Posterior cingulate gyrus (tissue), 11 donors: ENCODE data around the gene PRKAG2.

Source experiments
- DNase-seq, 10 donors: peaks; one replicate each; pipeline versions ENCODE4 v3.0.0 to v3.0.0-alpha.2; 2020 to 2021; ENCODE audit warnings: mixed read lengths in 3 of 10
- intact Hi-C: fragments of 100-400 bp; cut with DNase I; formaldehyde crosslinking; loops from one replicate; pipeline ENCODE4 v1.15.1; 2023

PRKAG2 gene

GRCh38 chr7:151572136-151572535 is 304.8 kb downstream of the PRKAG2 start:
- DNase-seq = no peak
- intact Hi-C loops = loop anchor here (5.0 kb wide), 1 partner anchor 185 kb away; no protein-coding TSS in a partner anchor

DNA sequence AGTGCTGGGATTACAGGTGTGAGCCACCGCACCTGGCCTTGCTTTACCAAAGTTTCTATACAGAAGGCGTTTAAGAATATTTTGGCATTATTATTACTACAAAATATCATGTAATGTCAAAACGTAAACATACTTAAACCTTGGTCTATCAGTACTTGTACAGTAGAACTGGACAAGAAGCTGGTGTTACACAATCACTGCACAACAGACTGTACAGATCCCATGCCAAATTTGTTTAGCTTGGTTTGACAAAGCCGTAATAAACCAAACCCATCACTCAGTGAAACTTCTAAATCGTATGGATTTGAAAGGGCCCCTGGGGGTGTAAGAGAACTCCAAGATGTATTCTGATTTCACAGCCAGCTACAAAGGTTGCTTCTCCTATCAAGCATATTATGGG is 305.4 kb downstream of the PRKAG2 start:
- no peak for DNase-seq
- intact Hi-C loops = loop anchor here (5.0 kb wide), 1 partner anchor 186 kb away; no protein-coding TSS in a partner anchor

GRCh38 chr7:151570366-151570915 is 306.5 kb downstream of the PRKAG2 start:
- no peak for DNase-seq
- intact Hi-C loops = loop anchor here (5.0 kb wide), 1 partner anchor 187 kb away; no protein-coding TSS in a partner anchor

- DNase-seq = no peak
- intact Hi-C loops = no loop called here
These were observed 307.7 kb downstream of the PRKAG2 start for GRCh38 chr7:151568956-151569940.

DNA sequence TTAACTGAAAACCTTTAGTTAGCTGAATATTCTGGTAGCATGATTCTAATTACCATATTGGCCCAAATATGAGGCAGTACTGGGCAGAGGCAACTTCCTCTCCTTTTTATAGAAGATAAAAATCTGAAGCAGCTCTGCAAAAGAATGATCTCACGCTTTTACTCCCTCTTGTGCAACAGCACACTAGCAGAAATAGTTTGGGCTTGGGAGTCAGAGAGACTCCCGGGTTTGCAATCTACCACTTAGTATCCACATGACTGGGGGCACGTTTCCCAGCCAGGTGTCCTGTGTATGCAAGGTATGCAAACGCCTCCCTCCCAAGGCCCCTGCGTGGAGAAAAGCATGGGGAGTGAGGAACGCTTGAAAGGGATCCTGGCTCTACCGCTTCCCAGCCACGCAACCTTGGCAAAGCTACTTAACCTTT is 310.0 kb downstream of the PRKAG2 start:
- intact Hi-C loops = no loop called here
- no peak for DNase-seq

GRCh38 chr7:151565541-151565940 is 311.4 kb downstream of the PRKAG2 start:
- intact Hi-C loops = no loop called here
- DNase-seq = no peak

GRCh38 chr7:151560243-151560642 is 316.7 kb downstream of the PRKAG2 start:
- DNase-seq = no peak
- intact Hi-C loops = no loop called here

GRCh38 chr7:151559557-151560183 is 317.2 kb downstream of the PRKAG2 start:
- no peak for DNase-seq
- intact Hi-C loops = no loop called here

GRCh38 chr7:151558575-151558974 is 318.3 kb downstream of the PRKAG2 start:
- intact Hi-C loops = no loop called here
- no peak for DNase-seq

DNA sequence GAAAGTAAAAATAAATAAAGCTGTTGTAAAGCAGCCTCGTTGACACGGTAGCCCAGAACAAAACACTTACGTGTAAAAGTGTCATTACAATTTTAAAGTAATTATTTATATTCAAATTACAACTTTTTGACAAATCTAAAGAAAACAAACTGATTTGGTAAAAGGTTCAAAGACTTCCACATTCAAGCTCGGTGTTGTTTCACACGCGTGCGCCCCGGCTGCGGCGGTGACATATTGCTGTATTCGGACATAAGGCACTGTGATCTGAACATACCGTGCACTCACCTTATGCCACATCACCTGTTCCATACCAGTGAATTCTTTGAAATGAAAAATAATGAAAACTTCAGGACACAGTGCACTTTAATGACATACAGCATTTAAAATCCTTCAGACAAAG is 320.3 kb downstream of the PRKAG2 start:
- intact Hi-C loops = no loop called here
- DNase-seq = no peak

GRCh38 chr7:151553356-151553755 is 323.6 kb downstream of the PRKAG2 start:
- no peak for DNase-seq
- intact Hi-C loops = no loop called here

- intact Hi-C loops = no loop called here
- no peak for DNase-seq
These were observed 324.4 kb downstream of the PRKAG2 start for GRCh38 chr7:151552352-151553028.

DNA sequence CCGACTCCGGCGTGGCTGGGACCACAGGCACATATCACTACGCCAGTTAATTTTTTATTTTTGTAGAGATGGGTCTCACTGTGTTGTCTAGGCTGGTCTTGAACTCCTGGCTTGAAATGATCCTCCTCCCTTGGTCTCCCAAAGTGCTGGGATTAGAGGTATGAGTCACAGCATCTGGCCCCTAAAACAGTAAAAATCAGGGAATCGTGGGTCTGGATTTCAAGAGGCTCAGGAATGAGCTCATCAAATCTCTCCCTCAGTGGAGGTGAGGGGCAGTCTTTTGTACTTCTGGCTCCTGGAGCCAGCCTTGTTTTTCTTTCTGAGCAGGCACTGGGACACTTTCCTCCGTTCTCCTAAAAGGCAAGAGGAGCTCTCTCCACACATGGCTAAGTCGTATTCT is 325.1 kb downstream of the PRKAG2 start:
- intact Hi-C loops = no loop called here

GRCh38 chr7:151550656-151551286 is 326.1 kb downstream of the PRKAG2 start:
- intact Hi-C loops = no loop called here
- DNase-seq = no peak

More for the DNA sequence above, 325.1 kb downstream of the PRKAG2 start:
- DNase-seq = no peak

GRCh38 chr7:151549644-151550043 is 327.3 kb downstream of the PRKAG2 start:
- intact Hi-C loops = no loop called here
- DNase-seq = no peak

DNA sequence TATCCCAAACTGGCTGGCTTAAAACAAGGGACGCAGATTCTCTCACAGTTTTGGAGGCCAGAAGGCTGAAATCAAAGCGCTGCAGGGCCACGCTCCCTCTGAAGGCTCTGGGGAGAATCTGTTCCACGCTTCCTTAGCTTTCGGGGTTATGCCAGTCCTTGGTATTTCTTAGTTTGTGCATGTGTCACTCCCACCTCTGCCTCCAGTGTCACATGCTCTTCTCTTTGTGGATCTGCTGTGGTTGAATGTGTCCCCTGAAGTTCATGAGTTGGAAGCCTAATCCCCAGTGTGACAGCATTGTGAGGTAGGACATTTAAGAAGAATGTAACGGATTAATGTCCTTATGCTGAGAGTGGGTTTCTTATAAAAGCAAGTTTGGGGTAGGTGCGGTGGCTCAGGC is 327.8 kb downstream of the PRKAG2 start:
- intact Hi-C loops = no loop called here
- no peak for DNase-seq

- DNase-seq = no peak
- intact Hi-C loops = no loop called here
These were observed 332.7 kb downstream of the PRKAG2 start for GRCh38 chr7:151544183-151544582.

DNA sequence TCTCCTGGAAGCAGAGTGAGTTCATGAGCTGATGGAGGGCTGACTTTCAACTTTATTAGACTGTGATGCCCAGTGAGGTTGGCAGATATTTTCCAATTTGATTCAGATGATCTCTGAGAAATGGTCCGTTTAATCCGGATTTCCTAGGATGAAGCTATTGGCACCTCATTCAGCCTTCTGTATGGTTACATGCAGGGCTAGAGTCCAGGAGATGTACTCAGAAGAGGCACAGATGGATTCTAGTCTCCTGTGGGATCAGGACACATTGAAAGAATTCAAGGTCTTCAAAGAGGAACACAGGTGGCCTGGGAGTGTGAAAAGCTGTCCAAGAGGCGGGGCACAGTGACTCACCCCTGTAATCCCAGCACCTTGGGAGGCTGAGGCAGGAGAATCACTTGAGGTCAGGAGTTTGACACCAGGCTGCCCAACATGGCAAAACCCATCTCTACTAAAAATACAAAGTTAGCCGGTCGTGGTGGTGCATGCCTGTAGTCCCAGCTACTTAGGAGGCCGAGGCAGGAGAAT is 334.2 kb downstream of the PRKAG2 start:
- no peak for DNase-seq
- intact Hi-C loops = no loop called here

GRCh38 chr7:151541709-151542499 is 335.0 kb downstream of the PRKAG2 start:
- intact Hi-C loops = no loop called here
- DNase-seq = no peak
